Measurements from ENCODE around the gene TECR.

DNA sequence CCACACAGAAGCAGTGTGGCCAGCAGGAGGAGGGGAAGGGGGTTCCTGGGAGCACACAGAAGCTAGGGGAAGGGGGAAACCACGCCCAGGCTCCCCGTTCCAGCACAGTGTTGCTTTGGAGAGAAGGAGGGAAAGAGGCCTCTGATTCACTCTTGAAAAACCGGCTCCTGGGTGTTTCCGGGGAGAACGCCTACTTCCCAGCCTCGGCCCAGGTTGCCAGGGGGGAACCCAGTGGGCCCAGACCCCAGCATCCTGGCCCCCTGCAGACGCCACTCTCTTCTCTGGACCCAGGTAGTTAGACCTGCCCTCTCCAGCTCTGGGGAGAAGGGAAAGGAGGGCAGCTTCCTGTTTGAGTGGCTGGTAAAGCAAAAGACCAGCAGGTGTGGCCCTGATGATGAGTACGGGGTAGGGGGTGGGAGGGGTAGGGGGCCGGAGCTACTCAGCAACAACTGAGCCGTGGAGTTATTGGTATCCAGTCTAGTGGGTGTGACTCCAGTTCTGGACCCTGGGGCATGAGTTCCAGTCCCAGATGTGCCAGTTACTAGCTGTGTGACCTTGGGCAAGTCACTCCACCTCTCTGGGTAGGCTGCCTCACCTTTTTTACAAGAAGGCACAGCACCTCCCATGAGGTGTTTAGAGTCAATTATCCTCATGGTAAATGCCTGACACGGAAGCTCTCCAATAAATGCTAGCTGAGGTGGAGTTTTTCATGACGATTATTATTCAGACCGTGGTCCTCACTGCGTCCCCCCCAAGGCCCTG, 34.3 kb upstream of the TECR start:
- TF ChIP-seq POLR2A (IDR thresholded peaks at IDR 0.05; ENCODE audit: low read depth, low read length): no peak
- TF ChIP-seq POLR2AphosphoS5 (IDR thresholded peaks at IDR 0.05; ENCODE audit: low read depth, low read length): no peak
- no peak for TF ChIP-seq TAF1 (IDR thresholded peaks at IDR 0.05; ENCODE audit: borderline replicate concordance, low read depth, low read length)
